HCT116 (cell line): ENCODE results near the gene NAV3. TPM values are rescaled to one million over a fixed set of nuclear protein-coding genes. Genes with fewer than 3 reads are reported as not detected.

Experiments used
- ATAC-seq: fragments of 200-7000 bp; cut with Tn5 transposase; 2 replicates; pipeline ENCODE4 v1.9.1; 2020; ENCODE audit warnings: mild to moderate bottlenecking, moderate library complexity
- BruUV-seq: library from RNA; stranded (reverse); fragments of 400-500 nt; replicated peaks from 2 replicates; lab custom pipeline; 2021; lab: Mats Ljungman, UMichigan
- CTCF ChIA-PET: fragments of 300-600 bp; sonication (Branson Sonifier 250); formaldehyde crosslinking; loops from one replicate; lab custom pipeline; 2021; ENCODE audit warnings: antibody characterized with exemption; lab: Charles Lee
- POLR2A ChIA-PET: fragments of 300-600, 350-600 bp; sonication (Branson Sonifier 250); formaldehyde crosslinking; loops from one replicate; lab custom pipeline; 2021; ENCODE audit warnings: antibody characterized with exemption; lab: Charles Lee
- RAD21 ChIA-PET, 2 experiments: fragments of 300-600 bp; sonication (Branson Sonifier 250); formaldehyde crosslinking; loops; one replicate each; lab custom pipeline; 2023; ENCODE audit warnings: low total read pairs in 2 of 2; ENCODE audit not compliant: uncharacterized antibody in 2 of 2, unreplicated experiment in 2 of 2, low non-redundant PET in 1 of 2; lab: Charles Lee
- DNase-seq: peaks from one replicate; pipeline ENCODE4 v3.0.0-alpha.2; 2010; ENCODE audit warnings: low read depth, low spot score
- H2AFZ ChIP-seq: fragments of 200-600 bp; shearing (Covaris generic), sonication (generic); 2 replicates; pipeline ENCODE4 v1.6.1; 2017; ENCODE audit warnings: low read depth, mixed run types, mixed read lengths, antibody characterized with exemption, low read length; ENCODE audit not compliant: poor library complexity, severe bottlenecking
- H3K27ac ChIP-seq: 2 replicates; pipeline ENCODE4 v1.5.1; 2012; ENCODE audit warnings: low read depth, low read length
- H3K27me3 ChIP-seq: fragments of 200-600 bp; sonication (generic); 2 replicates; pipeline ENCODE4 v1.6.1; 2016; ENCODE audit warnings: mixed run types, low read length, mixed read lengths; ENCODE audit not compliant: insufficient read depth
- H3K36me3 ChIP-seq, 2 experiments: fragments of 200-500 bp in 1 of 2; fragments of 200-600 bp in 1 of 2; sonication (Bioruptor generic) in 1 of 2; sonication (generic) in 1 of 2; 2 replicates each; pipeline versions ENCODE4 v1.5.1 to v1.6.1; 2014 to 2016; ENCODE audit warnings: low read length in 2 of 2, inconsistent platforms in 1 of 2, mixed read lengths in 1 of 2, mixed run types in 1 of 2; ENCODE audit not compliant: insufficient read depth in 2 of 2, control insufficient read depth in 1 of 2
- H3K4me1 ChIP-seq, 2 experiments: fragments of 200-600 bp in 1 of 2; sonication (generic) in 1 of 2; 2 replicates each; pipeline versions ENCODE4 v1.5.1 to v1.6.1; 2012 to 2017; ENCODE audit warnings: low read length in 2 of 2, inconsistent platforms in 1 of 2, mild to moderate bottlenecking in 1 of 2, mixed read lengths in 1 of 2, mixed run types in 1 of 2, moderate library complexity in 1 of 2; ENCODE audit not compliant: insufficient read depth in 2 of 2, control insufficient read depth in 1 of 2
- H3K4me2 ChIP-seq: fragments of 200-600 bp; sonication (generic); 2 replicates; pipeline ENCODE4 v1.6.1; 2017; ENCODE audit warnings: mixed run types, low read length, mixed read lengths
- H3K4me3 ChIP-seq, 2 experiments: fragments of 200-600 bp in 1 of 2; sonication (generic) in 1 of 2; replicated peaks in 1 of 2; 2 replicates each; pipeline ENCODE4 v1.5.1; 2011 to 2016; ENCODE audit warnings: low read length in 2 of 2, control low read depth in 1 of 2, low read depth in 1 of 2, mild to moderate bottlenecking in 1 of 2, mixed read lengths in 1 of 2, mixed run types in 1 of 2
- H3K79me2 ChIP-seq: fragments of 200-600 bp; sonication (generic); 2 replicates; pipeline ENCODE4 v1.6.1; 2017; ENCODE audit warnings: mild to moderate bottlenecking, mixed run types, low read length, moderate library complexity, mixed read lengths; ENCODE audit not compliant: insufficient read depth
- H3K9ac ChIP-seq: fragments of 200-600 bp; sonication (generic); 2 replicates; pipeline ENCODE4 v1.6.1; 2016; ENCODE audit warnings: low read length, mixed read lengths
- H3K9me2 ChIP-seq: fragments of 200-600 bp; sonication (generic), shearing (Covaris generic); 2 replicates; pipeline ENCODE4 v1.6.1; 2017; ENCODE audit warnings: mixed run types, mild to moderate bottlenecking, moderate library complexity; ENCODE audit not compliant: insufficient read depth
- H3K9me3 ChIP-seq, 2 experiments: fragments of 200-500 bp in 1 of 2; fragments of 200-600 bp in 1 of 2; sonication (Bioruptor generic) in 1 of 2; sonication (generic) in 1 of 2; 2 replicates each; pipeline ENCODE4 v1.6.1; 2014 to 2017; ENCODE audit warnings: low read length in 2 of 2, mixed read lengths in 2 of 2, inconsistent platforms in 1 of 2, low read depth in 1 of 2, mild to moderate bottlenecking in 1 of 2, mixed run types in 1 of 2, moderate library complexity in 1 of 2; ENCODE audit not compliant: control insufficient read depth in 1 of 2, insufficient read depth in 1 of 2
- H4K20me1 ChIP-seq: fragments of 200-600 bp; sonication (generic), shearing (Covaris generic); 2 replicates; pipeline ENCODE4 v1.6.1; 2017; ENCODE audit warnings: mixed run types, mild to moderate bottlenecking, moderate library complexity; ENCODE audit not compliant: insufficient read depth
- CBX3 ChIP-seq: IDR thresholded peaks from 2 replicates; pipeline ENCODE4 v1.6.1; 2012; ENCODE audit warnings: low read depth
- CEBPB ChIP-seq: IDR thresholded peaks from 2 replicates; pipeline ENCODE4 v1.6.1; 2012; ENCODE audit warnings: low read depth
- CTCF ChIP-seq, 3 experiments: fragments of 200-600 bp in 1 of 3; sonication (generic) in 1 of 3; IDR thresholded peaks in 2 of 3; conservative IDR thresholded peaks in 1 of 3; 2 replicates each; pipeline ENCODE4 v1.5.1; 2012 to 2017; ENCODE audit warnings: low read depth in 2 of 3, low read length in 2 of 3, antibody characterized with exemption in 1 of 3, borderline replicate concordance in 1 of 3, control low read depth in 1 of 3, mild to moderate bottlenecking in 1 of 3, mixed read lengths in 1 of 3, mixed run types in 1 of 3, moderate library complexity in 1 of 3; ENCODE audit not compliant: insufficient read depth in 1 of 3
- EGR1 ChIP-seq: IDR thresholded peaks from 2 replicates; pipeline ENCODE4 v1.6.1; 2012; ENCODE audit warnings: low read depth
- ELF1 ChIP-seq: IDR thresholded peaks from 2 replicates; pipeline ENCODE4 v1.6.1; 2012; ENCODE audit warnings: low read depth, borderline replicate concordance
- EZH2 ChIP-seq: fragments of 200-600 bp; sonication (generic); IDR thresholded peaks from 2 replicates; pipeline ENCODE4 v1.6.1; 2017; ENCODE audit warnings: antibody characterized with exemption, mixed run types
- FOSL1 ChIP-seq: IDR thresholded peaks from 2 replicates; pipeline ENCODE4 v1.6.1; 2012; ENCODE audit warnings: low read depth
- JUND ChIP-seq: IDR thresholded peaks from 2 replicates; pipeline ENCODE4 v1.6.1; 2012
- POLR2A ChIP-seq: IDR thresholded peaks from 2 replicates; pipeline ENCODE4 v1.7.0; 2011; ENCODE audit warnings: borderline replicate concordance; ENCODE audit not compliant: insufficient read depth, insufficient read length; ENCODE audit errors: extremely low read depth
- POLR2AphosphoS5 ChIP-seq: IDR thresholded peaks from 2 replicates; pipeline ENCODE4 v1.6.1; 2011; ENCODE audit warnings: mild to moderate bottlenecking, low read depth, low read length, moderate library complexity
- SIN3A ChIP-seq: IDR thresholded peaks from 2 replicates; pipeline ENCODE4 v1.6.1; 2012; ENCODE audit warnings: low read depth
- SP1 ChIP-seq: IDR thresholded peaks from 2 replicates; pipeline ENCODE4 v1.6.1; 2012; ENCODE audit warnings: low read depth
- TCF7L2 ChIP-seq: IDR thresholded peaks from 2 replicates; pipeline ENCODE4 v1.7.0; 2011; ENCODE audit warnings: borderline replicate concordance, inconsistent platforms; ENCODE audit not compliant: insufficient read depth, insufficient read length; ENCODE audit errors: extremely low read depth
- YY1 ChIP-seq: IDR thresholded peaks from 2 replicates; pipeline ENCODE4 v1.6.1; 2011; ENCODE audit warnings: low read length, low read depth, moderate library complexity, mild to moderate bottlenecking; ENCODE audit not compliant: insufficient replicate concordance; ENCODE audit errors: extremely low read depth
- ZNF274 ChIP-seq: fragments of 200-500 bp; sonication (Bioruptor generic); IDR thresholded peaks from 2 replicates; pipeline ENCODE4 v1.6.1; 2014; ENCODE audit warnings: mild to moderate bottlenecking, low read depth, low read length, inconsistent platforms
- intact Hi-C: fragments of 100-400 bp; cut with micrococcal nuclease; formaldehyde crosslinking; loops from 2 replicates; pipeline ENCODE4 v1.10.0; 2022
- total RNA-seq: library from RNA; stranded (reverse); gene quantifications from one replicate; pipeline ENCODE4 v1.2.1, GENCODE V29; 2021; ENCODE audit not compliant: unreplicated experiment
- TF ChIP-seq, protein P1 (sequence below): IDR thresholded peaks from 2 replicates; pipeline ENCODE4 v1.6.1; 2012

Gene NAV3
- total RNA-seq, 1 experiment from 2014 or later, result 7.8 TPM

GRCh38 chr12:78120866-78121560 is 290.3 kb downstream of the NAV3 start (continued):
- TF ChIP-seq EGR1 (no peak), SIN3A (no peak), POLR2A (no peak), ELF1 (no peak)

DNA sequence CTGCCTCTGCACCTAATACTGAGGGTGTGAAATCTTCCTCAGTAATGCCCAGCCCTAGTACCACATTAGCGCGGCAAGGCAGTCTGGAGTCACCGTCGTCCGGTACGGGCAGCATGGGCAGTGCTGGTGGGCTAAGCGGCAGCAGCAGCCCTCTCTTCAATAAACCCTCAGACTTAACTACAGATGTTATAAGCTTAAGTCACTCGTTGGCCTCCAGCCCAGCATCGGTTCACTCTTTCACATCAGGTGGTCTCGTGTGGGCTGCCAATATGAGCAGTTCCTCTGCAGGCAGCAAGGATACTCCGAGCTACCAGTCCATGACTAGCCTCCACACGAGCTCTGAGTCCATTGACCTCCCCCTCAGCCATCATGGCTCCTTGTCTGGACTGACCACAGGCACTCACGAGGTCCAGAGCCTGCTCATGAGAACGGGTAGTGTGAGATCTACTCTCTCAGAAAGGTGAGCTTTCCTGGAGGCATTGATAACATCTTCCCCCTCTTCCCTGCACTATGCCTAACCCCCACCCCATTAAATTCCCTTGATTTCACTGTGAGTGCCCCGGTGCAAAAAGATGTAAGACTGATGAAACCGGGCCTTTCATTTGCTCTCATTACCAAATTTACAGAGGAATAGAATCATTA is 291.4 kb downstream of the NAV3 start:
- POLR2A ChIA-PET, result no interaction called here
- ATAC-seq, result no peak

DNA sequence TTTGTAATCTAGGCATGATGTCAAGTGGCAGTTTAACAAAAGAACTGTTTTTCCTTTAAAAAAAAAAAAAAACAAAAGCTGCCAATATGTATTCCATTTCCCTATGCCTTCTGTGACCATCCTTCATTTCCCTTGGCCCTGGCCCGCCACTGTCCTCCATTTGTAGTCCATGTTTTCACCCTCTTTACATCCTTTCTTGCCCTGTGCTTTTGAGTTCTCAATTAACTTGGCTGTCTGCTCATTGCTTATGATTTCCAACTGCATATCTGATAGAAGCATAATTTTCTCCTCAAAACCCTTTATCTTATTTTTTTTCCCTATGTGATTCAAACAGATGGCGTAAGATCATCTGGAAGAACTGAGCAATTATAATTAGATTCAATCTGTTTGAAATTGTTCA is 297.5 kb downstream of the NAV3 start:
- POLR2A ChIA-PET, result no interaction called here
- Histone ChIP-seq H3K27ac (no peak overlapping the region), H3K36me3 (no peaks in the 10 kb centered on the region), H2AFZ (no peak overlapping the region), H3K4me2 (no peak overlapping the region), H3K79me2 (no peaks in the 10 kb centered on the region), H3K9me3 (no peaks in the 10 kb centered on the region), H3K4me3 (no peak overlapping the region), H3K27me3 (no peaks in the 10 kb centered on the region), H3K4me1 (no peaks in the 10 kb centered on the region), H3K9ac (no peak overlapping the region), H3K9me2 (no peaks in the 10 kb centered on the region), H4K20me1 (no peaks in the 10 kb centered on the region)
- no TSS peak for BruUV-seq
- RAD21 ChIA-PET, result no interaction called here
- ATAC-seq, result no peak
- CTCF ChIA-PET, result no interaction called here
- DNase-seq, result no peak
- intact Hi-C loops, result loop anchor here (10.0 kb wide), 1 partner anchor 403 kb away; no protein-coding TSS in a partner anchor
- TF ChIP-seq POLR2A (no peak), EGR1 (no peak), FOSL1 (no peak), SP1 (no peak), CBX3 (no peak), EZH2 (no peak), POLR2AphosphoS5 (no peak), CEBPB (no peak), YY1 (no peak), ZNF274 (no peak), JUND (no peak), CTCF (IDR thresholded peaks at IDR 0.05 in 2 of 3, conservative IDR thresholded peaks at IDR 0.05 in 1 of 3; ENCODE audit: borderline replicate concordance in 1 of 3, insufficient read depth in 1 of 3, low read depth in 2 of 3, low read length in 2 of 3) (no peak)
- TF ChIP-seq, protein P1, sequence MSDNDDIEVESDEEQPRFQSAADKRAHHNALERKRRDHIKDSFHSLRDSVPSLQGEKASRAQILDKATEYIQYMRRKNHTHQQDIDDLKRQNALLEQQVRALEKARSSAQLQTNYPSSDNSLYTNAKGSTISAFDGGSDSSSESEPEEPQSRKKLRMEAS, result no peak

More for the DNA sequence above, 291.4 kb downstream of the NAV3 start:
- Histone ChIP-seq H2AFZ (no peak overlapping the region), H3K36me3 (no peaks in the 10 kb centered on the region), H3K4me1 (no peaks in the 10 kb centered on the region), H3K79me2 (no peaks in the 10 kb centered on the region), H4K20me1 (no peaks in the 10 kb centered on the region), H3K27me3 (no peaks in the 10 kb centered on the region), H3K27ac (no peak overlapping the region), H3K4me2 (no peak overlapping the region), H3K4me3 (no peak overlapping the region), H3K9me2 (no peaks in the 10 kb centered on the region), H3K9me3 (no peaks in the 10 kb centered on the region), H3K9ac (no peak overlapping the region)
- TF ChIP-seq YY1 (no peak), POLR2A (no peak), TCF7L2 (no peak), EGR1 (no peak), ELF1 (no peak), CBX3 (no peak)
- DNase-seq, result no peak
- RAD21 ChIA-PET, result no interaction called here
- intact Hi-C loops, result loop anchor here (1.0 to 10.0 kb wide), 2 partner anchors 122 to 397 kb away; no protein-coding TSS in a partner anchor
- BruUV-seq, result no TSS peak
- CTCF ChIA-PET, result interaction anchor here (1.2 to 2.0 kb wide), 4 partner anchors 117 to 125 kb away, joined by 4 to 16 read pairs (median 8); no protein-coding TSS in a partner anchor
